Stimulated activated CD4-positive, alpha-beta T cell treated with anti-CD3 and anti-CD28 coated beads, Interleukin-12 subunit alpha, Interleukin-12 subunit beta, amount 100 ng/mL, for 4 hours (primary cell): Measurements from ENCODE around the gene AOPEP.

Source experiments
- DNase-seq: peaks from one replicate; pipeline ENCODE4 v3.0.0-alpha.2; 2020

AOPEP gene

DNA sequence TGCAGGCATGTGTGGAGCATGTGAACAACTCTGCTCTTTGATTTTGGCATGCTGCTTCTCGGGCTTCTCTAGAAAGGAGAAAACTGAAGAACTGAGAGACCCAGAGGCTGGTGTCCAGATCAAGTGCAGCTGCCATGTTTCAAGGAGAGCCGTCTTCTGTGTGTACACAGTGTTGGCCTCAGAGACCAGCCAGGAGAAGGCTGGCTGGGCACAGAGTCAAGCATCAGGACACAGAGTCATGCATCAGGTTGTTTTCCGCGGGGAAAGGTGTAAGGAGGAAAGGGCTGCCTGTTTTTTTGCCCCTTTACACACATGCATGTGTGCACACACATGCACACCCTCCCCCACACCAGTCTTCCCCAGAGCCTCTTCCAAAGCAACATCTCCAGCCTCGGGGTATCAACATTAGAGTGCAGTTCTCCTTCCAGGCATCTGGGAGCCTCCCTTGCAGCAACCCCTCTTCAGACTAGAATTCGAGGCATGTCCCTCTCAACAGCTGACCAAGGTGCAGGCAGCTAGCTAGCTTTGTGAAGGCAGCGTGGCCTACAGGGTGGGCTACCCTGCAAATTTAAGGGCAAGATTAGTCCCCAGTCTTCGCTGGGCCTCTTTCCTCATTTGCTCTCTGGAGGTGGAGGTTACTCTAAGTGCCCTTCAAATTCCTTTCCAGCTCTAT is 180.9 kb downstream of the AOPEP start:
- DNase-seq = no peak

DNA sequence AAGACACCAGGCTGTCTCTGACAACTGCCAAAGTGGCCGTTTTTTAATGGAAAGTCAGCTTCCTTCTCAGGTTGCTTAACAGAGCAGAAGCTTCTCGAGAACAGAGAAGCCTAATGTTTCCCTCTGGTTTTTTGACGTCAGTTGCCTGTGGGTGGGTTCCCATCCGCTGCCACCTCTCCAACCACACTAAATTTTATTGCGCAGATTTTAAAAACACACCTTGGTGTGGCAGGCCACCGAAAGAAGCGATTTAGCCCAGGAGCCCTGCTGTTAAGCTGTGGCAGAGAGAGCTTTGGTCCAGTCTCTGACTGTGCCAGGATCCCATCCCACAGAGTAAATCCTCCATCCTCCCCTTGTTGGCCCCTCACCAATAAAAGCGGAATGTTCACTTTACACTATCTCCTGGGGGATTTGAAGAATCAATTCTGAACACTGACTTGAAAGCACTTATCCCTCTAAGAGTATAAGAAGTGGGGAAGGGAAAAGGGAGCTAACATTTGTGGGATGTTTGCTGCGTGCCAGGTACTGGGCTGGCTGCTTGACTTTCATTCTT is 181.6 kb downstream of the AOPEP start:
- no peak for DNase-seq

DNA sequence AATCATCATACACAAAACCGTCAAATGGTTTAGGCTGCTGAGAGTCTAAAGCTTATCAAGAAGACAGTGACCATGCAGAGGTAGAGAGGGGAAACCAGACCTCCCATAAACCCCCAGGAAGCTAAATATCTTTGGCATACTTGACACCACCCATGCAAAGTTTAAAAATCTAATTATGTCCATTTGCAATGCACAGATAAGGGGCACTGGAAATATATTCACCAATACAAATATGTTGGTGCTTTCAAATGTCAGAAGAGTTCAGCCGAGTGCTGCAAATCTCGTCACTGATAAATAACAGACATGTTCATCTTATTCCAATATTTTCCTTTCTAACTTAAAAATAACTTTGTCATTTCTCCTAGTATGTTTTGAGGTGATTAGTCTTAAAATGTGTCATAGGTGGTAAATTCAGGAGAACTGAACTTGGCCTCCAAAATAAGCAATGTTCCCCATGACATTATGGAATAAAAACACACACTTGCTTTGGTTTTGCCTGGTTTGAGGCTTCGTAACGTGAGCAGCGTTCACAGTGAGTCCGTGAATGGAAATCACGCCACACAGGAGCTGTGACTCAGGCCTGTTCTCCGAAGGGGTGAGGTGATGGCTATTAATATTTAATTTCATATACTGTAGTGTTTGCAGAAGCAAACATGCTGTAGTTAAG is 182.2 kb downstream of the AOPEP start:
- no peak for DNase-seq

DNA sequence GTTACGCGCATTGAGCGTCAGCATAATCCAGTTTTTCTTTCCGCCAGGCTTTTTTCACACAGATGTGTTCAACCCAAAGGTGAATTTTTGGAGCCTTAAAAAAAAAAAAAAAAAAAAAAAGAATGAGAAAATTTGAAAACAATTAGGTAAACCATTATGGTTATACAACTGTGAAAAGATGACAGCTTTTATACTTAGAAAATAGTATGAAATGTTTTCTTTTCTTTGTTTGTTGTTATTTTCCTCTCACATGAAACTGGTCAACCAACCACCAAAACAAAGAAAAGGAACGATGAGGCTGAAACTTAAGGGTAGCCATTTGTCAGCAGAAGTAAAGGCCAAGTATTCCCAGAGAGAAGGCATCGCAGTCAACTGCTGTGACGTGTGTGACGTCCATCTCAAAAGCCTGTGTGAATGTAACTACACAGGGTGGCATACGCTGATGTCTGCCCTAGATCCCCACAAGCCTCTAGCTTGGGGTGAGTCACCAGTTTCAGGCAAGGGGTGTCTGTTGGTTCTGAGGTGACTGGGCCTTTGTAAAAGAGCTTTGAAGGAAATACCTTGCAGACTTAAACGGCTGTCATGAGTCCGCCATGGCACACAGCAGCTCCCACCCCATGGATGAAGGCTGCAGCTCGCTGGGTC is 182.9 kb downstream of the AOPEP start:
- DNase-seq = no peak

DNA sequence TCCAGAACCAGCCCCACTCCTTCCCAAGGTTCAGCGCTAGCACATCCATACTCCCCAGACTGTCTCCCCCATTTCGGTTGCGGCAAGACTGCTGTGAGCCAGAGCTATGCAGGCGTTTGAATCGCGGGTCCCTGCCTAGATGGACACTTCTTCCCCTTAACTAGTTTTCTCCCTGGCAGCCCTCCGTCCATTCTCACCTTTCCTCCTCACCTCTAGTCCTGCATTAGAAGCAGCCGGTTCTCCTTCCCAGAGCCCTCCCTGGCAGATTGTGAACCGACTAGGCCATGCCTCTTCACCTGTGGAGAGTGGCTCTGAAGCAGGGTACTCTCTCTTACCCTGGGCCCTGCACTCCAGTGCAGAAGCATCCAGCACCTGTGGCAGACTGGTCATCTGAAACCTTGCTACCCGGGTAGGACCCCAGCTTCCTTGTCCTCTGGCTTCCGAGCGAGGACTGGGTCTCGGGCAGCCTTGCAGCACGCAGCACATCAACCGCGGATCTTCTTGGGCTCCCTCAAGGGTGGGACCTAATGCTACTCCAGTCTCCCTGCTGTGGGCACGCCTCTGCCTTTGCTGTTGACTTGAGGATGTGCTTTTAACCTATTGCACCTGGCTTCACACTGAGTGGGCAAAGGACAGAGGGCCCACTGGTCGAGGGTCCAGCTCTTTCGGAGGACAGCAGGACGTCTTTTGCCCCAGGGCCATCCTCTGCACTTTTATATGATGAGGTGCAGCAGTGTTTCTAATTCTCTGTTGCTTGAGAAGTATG is 183.6 kb downstream of the AOPEP start:
- no peak for DNase-seq

DNA sequence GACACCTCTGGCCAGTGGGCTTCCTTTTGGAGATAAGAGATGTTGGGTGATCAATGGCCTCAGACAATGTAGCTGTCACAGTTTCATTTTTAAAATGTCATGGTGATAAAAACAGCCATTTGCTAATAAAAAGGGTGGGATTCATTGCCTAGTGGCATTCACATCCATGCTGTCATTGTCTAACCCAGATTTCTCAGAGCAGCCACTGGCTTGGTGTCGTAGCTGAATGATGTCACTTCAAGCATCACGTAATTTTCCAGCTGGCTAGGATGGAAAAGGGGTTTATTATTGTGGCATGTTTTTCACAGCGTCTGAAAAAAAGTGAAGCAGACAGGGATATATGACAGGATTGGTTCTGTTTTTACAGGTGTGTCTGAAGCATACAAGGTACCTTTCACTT is 184.7 kb downstream of the AOPEP start:
- DNase-seq = no peak

DNA sequence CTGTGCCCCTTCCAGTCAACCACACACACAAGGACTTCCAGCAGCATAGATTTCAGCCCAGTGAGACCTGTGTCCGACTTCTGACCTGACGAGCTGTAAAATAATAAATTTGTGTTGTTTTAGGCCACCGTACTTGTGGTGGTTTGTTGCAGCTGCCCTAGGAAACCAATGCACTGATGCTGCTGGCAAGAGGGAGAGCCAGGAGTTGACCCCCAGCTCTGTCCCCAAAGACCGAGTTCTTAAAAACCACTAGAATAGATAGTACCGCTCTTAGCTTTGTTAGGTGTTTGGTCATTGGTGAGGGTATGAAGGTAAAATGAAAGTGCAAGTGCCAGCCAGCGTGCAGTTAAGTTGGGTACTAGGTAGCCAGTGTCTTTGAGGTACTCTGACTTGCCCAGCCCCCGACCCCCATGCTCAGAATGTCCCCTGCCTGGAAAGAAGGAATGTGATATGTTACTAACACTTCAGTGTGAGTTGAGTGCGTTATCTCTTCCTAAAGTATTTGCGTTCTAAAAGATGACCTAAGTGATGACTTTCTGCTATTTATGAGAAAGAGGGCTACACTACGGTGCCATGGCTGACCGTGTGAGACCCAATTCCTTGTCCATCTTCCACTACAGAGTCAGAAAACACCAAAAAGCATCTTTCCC is 185.6 kb downstream of the AOPEP start:
- no peak for DNase-seq

DNA sequence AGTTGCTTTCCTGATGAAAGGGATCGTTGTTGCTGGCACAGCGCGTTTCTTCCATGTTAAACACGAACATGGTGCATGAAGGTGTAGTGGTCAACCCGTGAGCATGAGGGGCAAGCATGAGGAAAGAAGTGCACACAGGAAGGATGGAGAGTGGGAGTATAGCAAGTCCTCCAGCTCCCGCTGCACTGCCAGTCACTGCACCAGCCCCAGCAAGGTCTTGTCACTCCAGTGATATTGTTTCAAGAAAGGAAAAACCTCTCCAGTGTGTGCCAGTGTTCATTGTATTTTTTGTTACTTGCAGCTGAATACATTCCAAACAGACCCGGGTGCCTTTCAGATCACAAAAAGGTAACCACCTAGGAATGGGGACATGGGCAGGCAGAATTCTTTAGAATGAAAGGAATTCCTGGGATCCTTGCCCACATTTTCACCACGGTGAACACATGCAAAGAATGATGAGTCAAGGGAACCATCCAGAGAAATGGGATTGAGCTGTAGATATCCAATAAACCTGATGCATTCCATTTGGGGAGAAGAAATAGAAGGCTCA is 186.3 kb downstream of the AOPEP start:
- no peak for DNase-seq

DNA sequence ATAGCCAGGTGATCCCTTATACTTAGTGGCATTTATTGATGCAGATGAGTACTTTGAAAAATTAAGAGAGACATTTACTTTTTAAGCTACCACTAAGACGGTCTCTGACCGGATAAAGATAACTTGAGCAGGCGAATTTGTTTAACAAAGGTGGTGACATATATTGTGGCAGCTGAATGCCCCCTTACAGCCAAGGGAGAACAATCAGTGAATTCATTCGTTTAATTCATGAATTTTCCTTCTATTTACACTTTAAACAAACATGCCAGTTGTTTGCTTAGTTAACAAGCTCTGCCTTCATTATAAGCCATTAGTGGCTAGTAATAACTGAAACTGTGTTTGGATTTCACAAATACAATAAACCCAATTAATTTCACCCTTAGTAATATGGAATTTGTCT is 187.1 kb downstream of the AOPEP start:
- no peak for DNase-seq

DNA sequence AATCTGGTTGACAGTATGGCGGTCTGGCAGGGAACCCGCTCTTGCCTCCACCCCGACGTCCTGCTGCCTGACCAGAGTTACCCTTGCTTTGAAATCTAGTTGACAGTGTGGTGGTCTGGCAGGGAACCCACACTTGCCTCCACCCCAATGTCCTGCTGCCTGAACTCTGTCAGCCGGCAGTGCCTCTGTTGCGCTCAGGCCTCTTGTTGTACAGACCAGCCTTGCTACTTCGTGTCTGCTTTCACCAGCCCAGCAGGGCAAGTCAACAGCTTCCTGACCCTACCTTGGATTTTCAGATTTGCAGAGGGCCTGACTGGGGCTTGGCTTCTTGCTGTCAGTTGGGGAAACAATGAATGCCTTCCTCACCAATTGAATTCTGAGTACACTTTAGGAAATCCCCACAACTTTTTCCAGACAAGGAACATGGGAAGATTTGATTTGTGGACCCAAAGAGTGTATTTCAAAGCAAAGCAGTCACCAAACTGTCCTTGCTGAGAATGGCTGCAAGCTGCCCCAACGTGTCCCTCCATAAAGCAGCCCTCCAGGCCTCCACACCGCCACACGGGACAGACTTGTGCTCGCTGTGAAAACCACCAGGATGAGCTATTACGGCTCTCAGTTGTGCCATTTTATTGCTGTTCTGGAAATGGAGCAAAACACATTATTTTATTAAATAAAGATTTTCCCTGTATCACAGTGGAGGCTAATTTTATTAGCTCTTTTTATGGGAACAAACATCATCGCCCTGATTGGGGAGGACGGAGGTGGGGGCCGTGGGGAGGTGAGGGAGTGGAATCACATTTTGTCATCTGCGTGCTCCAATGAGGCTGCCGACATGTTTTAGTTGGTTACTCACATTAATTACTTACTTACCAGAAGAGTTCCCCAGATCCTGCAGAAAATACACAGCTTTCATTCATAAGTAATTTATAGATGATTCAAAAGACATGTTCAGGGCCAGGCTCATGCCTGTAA is 189.3 kb downstream of the AOPEP start:
- DNase-seq = no peak

DNA sequence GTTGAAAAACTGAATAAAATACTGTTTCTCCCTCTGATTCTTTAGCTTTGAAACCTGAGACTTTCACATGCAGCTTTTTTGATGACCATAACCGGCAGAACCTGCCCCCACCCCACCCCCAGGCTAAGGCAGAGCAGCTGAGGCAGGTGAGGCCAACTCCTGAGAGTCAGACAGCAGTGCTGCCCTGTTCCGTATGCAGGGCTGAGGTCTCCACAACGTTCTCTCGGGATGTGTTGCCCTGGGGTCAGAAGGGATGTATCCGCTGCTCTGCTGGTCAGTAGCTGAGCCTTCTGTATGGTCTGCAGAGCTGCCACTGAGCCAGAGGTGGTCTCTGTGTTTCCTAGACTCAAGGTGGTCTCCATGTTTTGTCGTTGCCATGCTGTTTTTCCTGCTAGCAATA is 190.5 kb downstream of the AOPEP start:
- no peak for DNase-seq

DNA sequence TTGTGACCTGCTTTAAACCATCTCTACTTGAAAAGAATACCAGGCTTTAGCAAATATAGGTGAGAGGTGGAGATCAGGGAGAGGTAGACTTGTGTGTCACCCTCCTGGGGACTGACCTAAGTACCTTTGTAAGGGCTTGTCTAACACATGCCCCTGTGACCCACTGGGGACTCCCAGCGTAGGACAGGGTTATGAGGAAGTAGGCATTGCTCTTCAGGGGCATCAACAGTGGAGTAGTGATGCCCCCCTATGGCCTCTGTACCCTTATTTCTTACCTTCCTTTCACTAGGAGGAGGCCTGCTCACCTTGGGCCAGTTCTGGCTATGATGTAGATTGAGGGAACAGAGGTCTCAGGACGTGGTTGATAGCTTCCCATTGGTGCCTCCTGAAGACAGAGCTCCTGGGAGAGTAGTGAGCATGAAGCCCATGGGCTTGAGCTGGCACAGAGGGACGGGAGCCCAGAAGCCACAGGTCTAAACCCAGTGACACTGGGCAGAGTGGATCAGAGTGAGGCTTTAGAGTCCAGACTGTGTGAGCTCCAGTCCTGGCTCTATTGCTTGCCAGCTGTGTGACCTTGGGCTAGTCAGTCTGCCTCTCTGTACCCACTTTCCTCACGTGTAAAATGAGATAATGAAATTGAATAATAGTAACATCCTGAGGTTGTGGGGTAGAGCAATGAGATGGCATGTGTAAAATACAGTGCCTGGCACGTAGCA is 191.7 kb downstream of the AOPEP start:
- no peak for DNase-seq

DNA sequence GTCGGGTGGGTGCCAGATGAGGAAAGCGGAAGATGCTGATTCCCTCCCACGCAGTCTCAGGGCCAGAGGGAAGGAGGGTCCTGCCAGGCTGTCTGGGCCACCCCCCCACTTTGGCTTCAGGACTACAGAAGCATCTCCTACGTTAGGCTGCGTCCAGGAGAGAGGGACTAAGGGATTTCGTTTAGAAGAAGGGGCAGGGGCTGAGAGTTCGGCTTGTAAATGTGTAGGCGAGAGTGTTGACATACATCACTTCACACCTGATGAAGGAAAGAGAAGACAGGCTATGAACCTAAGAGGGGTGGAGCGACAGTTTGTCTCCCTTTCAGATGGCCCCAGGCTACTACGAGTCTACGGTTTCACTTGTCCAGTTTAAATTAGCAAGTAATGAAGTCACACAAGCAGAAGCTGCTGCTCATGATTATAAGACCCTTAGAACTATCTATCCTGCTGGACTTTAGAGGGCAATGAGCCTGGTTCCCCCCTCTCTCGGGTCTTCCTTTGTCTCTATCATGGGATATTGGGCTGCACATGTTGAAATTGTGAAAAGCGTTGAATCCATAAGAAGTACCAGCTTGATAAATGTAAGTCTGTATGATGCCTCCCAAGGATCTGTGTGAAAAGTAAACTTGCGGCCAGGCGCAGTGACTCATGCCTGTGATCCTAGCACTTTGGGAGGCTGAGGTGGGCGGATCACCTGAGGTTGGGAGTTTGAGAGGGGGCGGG is 193.0 kb downstream of the AOPEP start:
- no peak for DNase-seq

DNA sequence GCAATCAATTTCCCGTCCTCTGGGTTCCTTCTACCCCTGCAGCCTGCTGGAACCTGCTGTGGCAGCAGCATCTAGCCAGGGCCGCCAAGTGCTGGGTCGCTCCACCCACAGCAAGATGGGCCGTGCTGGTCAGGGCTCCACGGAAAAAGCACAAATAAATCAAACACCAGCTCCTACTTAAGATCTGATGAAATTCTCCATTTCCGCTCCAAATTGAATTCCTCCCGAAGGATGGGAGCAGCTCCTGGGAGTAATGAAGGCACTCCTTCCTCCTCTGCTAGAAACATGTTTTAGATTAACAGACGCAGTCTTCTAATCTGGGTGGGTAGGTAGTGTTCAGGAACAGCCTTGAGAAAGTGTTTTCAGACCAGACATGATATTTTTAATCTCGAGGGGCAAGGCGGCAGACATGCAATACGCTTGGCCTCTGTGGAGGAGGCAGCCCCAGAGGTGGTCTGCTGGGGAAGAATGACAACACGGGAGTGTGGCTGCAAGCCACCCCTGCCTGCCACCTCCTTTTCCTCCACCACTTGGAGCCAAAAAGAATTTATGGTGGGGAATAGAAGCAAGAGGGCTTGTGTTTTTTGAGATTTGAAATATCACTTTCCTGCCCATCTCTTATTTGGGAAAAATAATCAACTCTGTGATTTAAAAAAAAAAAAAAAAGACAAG is 194.1 kb downstream of the AOPEP start:
- no peak for DNase-seq

DNA sequence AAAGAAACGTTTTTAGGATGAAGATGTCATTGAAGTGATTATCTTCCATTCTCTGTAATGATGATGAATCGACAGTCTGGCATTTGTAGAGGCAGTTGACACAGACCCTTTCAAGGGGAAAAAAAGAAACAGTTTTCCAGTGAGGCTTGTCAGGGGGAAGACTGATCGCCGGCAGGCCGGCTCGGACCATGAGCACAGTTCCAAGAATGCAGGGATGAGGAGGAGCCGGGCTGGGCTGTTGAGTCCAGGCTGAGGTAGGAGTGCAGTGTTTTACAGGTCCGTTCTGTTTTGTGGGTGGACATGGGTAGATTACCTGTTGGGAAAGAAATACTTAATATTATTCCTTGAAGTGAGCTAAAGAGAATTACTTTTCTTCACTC is 194.6 kb downstream of the AOPEP start:
- no peak for DNase-seq

DNA sequence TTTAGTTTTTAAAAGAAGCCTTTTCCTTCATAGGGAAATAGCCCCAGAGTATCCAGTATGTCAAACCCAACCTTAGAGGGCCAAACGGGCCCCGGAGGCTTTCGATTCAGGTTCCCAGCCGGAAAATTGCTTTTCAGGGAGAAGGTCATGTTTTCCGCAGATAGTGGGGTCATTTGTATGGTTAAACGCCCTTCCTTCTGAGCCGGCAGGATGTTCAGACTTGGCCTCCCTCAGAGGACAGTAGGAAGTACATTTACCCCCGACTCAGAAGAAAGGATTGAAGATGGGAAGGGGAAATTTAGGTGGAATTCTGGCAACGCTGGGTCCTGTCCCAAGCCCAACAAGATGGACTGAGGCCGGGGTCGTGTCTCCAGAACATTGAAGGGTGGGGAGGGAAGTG is 195.2 kb downstream of the AOPEP start:
- DNase-seq = no peak

DNA sequence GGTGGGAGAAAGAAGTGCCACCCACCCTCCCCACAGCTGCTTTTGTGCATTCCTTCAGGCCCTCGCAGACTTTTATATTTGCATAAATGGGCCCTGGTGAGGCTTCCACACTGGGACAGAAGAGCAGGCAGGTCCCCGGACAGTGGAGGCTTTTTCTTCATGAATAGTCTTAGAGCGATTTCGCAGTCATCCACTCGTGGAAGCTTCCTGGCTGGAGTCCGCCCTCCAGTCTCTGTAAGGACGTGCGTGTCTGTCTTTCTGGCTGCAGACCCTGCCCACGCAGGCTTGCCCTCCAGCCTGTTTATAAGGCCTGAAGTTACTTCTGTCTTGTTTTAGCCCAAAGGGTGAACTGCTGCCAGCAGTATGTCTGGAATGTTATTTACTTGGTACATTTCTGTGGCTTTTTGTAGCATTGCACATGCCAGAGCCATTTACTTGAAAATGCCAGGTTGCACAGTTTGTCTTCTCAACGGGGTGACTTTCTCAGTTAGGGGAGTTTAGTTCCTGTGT is 195.7 kb downstream of the AOPEP start:
- no peak for DNase-seq

DNA sequence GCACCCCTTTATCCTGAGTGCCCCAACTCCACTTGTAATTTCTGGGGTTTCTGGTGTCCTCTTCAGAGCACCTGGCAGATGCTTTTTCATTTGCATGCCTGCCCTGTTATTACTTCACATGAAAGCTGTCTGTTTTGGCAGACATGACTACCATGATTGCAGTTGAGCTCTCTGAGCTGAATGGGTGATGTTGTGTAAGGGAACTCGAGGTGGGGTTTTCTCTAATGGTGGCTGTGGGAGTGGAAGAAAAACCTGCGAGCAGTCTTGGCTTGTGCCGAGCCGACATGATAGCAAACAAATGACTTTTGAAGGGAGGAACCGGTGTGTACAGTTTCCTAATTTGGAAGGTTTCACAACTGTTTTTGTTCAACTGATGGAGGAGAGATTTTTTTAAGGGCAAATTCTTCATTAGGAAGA is 196.2 kb downstream of the AOPEP start:
- no peak for DNase-seq
